Lower leg skin (tissue), 4 donors: Measurements from ENCODE around the gene MRM3. TPM values are rescaled to one million over a fixed set of nuclear protein-coding genes. Genes with fewer than 3 reads are reported as not detected.

Experiments used
- DNase-seq, 2 donors: peaks; one replicate each; pipeline ENCODE4 v3.0.0-alpha.2; 2019; ENCODE audit warnings: low spot score in 2 of 2
- H3K4me3 ChIP-seq: fragments of 200-600 bp; sonication (generic); 2 replicates; pipeline ENCODE4 v1.5.1; 2017; ENCODE audit warnings: mild to moderate bottlenecking, low read depth; ENCODE audit not compliant: poor library complexity, severe bottlenecking
- CTCF ChIP-seq, 3 donors: fragments of 450-650 bp; IDR thresholded peaks; one replicate each; pipeline ENCODE4 v1.5.1; 2016; ENCODE audit warnings: antibody characterized with exemption in 3 of 3, mild to moderate bottlenecking in 3 of 3, moderate library complexity in 2 of 3
- POLR2A ChIP-seq, 2 donors: fragments of 450-650 bp; IDR thresholded peaks; one replicate each; pipeline ENCODE4 v1.6.1; 2016 to 2017; ENCODE audit warnings: antibody characterized with exemption in 2 of 2, mild to moderate bottlenecking in 1 of 2, moderate library complexity in 1 of 2
- WGBS, 2 donors: methylation state at CpG; one replicate each; pipeline ENCODE4 v1.1.5; 2018; 5-methylcytosine and 5-hydroxymethylcytosine counted together
- intact Hi-C: fragments of 100-400 bp; cut with DNase I; formaldehyde crosslinking; loops from one replicate; pipeline ENCODE4 v1.15.0; 2023; ENCODE audit warnings: low total_unique reads
- total RNA-seq, 4 donors: library from RNA; depleted of rRNA; stranded (reverse); fragments of >200 nt; gene quantifications; one replicate each; pipeline ENCODE4 v1.1.0, GENCODE V29; 2016

MRM3 gene, protein sequence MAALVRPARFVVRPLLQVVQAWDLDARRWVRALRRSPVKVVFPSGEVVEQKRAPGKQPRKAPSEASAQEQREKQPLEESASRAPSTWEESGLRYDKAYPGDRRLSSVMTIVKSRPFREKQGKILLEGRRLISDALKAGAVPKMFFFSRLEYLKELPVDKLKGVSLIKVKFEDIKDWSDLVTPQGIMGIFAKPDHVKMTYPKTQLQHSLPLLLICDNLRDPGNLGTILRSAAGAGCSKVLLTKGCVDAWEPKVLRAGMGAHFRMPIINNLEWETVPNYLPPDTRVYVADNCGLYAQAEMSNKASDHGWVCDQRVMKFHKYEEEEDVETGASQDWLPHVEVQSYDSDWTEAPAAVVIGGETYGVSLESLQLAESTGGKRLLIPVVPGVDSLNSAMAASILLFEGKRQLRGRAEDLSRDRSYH
- 10 to 100 TPM; 28.9 to 44.9 (median 35.8) TPM for total RNA-seq

- TF ChIP-seq CTCF (IDR thresholded peaks at IDR 0.05) (peak in 1 of 3 donors; percentile 10), POLR2A (IDR thresholded peaks at IDR 0.05) (no peak)
- peak; percentile 93 to 99 for DNase-seq
- H3K4me3 ChIP-seq: peak within 1 kb of the TSS; percentile 90
- WGBS, 2 donors: 0% methylated on average over 31 to 78 of the region's 87 CpGs
- intact Hi-C loops: no loop called here
These were observed at the start of gene MRM3, which contains the start of gene GLOD4 for GRCh38 chr17:781805-782731. Gene MRM3 (plus strand): TSS chr17:782353. CDS start chr17:782379, 26 bp downstream. Gene GLOD4 (minus strand): TSS chr17:782280. CDS start chr17:782255, 25 bp downstream.

DNA sequence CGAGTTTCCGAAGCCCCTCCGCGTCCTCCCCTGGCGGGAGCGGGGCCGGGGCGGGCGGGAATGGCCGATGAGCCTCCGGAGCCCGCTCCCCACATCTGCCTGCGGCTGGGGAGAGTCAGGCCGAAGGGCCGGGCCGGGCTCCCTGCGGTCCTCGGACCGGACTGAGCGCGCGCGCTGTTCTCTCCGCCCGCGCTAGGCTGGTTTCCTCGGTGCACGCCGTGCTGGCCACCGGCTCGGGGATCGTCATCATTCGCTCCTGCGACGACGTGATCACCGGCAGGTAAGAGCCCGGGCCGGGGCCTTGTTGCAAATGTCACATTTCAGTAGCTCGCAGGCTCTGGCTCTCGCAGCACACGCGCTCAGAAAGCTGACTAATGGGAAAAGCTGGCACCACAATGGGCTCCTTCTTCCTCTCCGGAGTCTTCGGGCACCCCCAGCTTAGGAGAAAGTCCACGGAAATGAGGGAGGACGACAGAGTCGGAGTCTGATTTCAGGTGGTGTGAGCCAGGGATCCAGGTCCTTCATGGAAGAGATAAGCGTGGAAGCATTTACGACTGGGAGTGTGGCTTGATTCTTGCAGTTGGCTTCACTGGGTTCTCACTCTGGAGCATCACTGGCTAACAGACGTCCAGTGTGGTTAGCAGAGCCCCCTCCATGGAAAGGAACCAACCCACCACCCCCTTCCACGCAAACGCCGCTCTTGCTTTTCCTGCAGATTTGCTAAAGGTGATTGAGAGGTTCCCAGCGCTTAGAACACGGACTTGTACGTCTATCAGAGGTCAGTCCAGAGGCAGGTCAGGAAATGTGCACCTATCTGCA lies 49.0 kb upstream of the MRM3 start:
- TF ChIP-seq CTCF (IDR thresholded peaks at IDR 0.05) (no peak), POLR2A (IDR thresholded peaks at IDR 0.05) (no peak)
- 7 to 13% methylated on average over 29 to 44 of the region's 57 CpGs for WGBS, 2 donors
- H3K4me3 ChIP-seq: peak overlapping the region; percentile 63
- no peak for DNase-seq
- intact Hi-C loops: no loop called here

- intact Hi-C loops: no loop called here
- no peak overlapping the region for H3K4me3 ChIP-seq
- no peak for DNase-seq
- TF ChIP-seq CTCF (IDR thresholded peaks at IDR 0.05) (no peak), POLR2A (IDR thresholded peaks at IDR 0.05) (no peak)
- 58 to 63% methylated on average over 10 of the region's 10 CpGs for WGBS, 2 donors
These were observed 48.4 kb upstream of the MRM3 start for GRCh38 chr17:733743-734142.

GRCh38 chr17:737561-738113 lies 44.5 kb upstream of the MRM3 start:
- no peak for DNase-seq
- WGBS, 2 donors: 62 to 66% methylated on average over 13 of the region's 13 CpGs
- intact Hi-C loops: no loop called here
- TF ChIP-seq POLR2A (IDR thresholded peaks at IDR 0.05): no peak
- no peak for TF ChIP-seq CTCF (IDR thresholded peaks at IDR 0.05)
- H3K4me3 ChIP-seq: no peak overlapping the region
